BJ (cell line): ENCODE data around the gene GAS2L1. TPM values are rescaled to one million over a fixed set of nuclear protein-coding genes. Genes with fewer than 3 reads are reported as not detected.

ENCODE experiments used
- CTCF ChIA-PET: fragments of 350-600 bp; formaldehyde crosslinking; extraction: SDS; loops from one replicate; lab custom pipeline; 2021; ENCODE audit warnings: antibody characterized with exemption, inconsistent platforms; lab: Yijun Ruan, JAX
- POLR2A ChIA-PET: fragments of 300-600 bp; sonication (Branson Sonifier 250); formaldehyde crosslinking; extraction: SDS; loops from one replicate; lab custom pipeline; 2021; ENCODE audit warnings: antibody characterized with exemption; lab: Charles Lee
- DNase-seq: peaks from one replicate; pipeline ENCODE4 v3.0.0-alpha.2; 2011; ENCODE audit warnings: low read depth
- H3K27me3 ChIP-seq: 2 replicates; pipeline ENCODE4 v1.6.0; 2011; ENCODE audit warnings: low read length; ENCODE audit not compliant: control insufficient read depth, insufficient read depth
- H3K36me3 ChIP-seq: 2 replicates; pipeline ENCODE4 v1.5.1; 2011; ENCODE audit warnings: low read length; ENCODE audit not compliant: control insufficient read depth, insufficient read depth
- H3K4me3 ChIP-seq: 2 replicates; pipeline ENCODE4 v1.5.1; 2011; ENCODE audit warnings: low read depth, mild to moderate bottlenecking, control low read depth, low read length
- polyA plus RNA-seq: library from polyadenylated mRNA; depleted of rRNA; stranded (reverse); fragments of >200 nt; gene quantifications from 2 replicates; pipeline ENCODE4 v1.2.3, GENCODE V29; 2011
- TF ChIP-seq, protein P1 (sequence below): IDR thresholded peaks from 2 replicates; pipeline ENCODE4 v1.5.1; 2011; ENCODE audit warnings: low read depth, mild to moderate bottlenecking, control low read depth, inconsistent platforms, low read length, moderate library complexity; ENCODE audit not compliant: insufficient read depth

Gene GAS2L1
- polyA plus RNA-seq, 1 experiment, result 17.0 TPM

DNA sequence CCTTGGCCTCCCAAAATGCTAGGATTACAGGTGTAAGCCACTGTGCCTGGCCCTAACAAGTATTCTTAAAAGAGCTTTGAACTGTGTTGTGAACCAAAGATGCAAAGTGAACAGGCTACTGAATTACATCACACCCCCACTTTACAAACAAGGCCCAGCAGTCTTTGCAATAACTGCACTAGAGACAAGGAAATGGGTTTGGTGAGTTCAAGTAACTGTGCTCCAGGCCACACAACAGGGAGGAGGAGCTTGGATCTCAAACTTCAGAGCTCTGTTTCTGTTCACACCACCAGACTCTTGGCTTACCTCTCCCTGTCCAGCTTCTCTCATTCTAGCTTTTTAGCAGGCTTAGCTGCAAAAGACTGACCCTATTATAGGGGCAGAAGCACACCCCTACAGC is 39.5 kb downstream of the GAS2L1 start:
- H3K4me3 ChIP-seq, result no peak overlapping the region
- CTCF ChIA-PET, result interaction anchor here (6.5 kb wide), 1 partner anchor 13 kb away, joined by 32 read pairs; no protein-coding TSS in a partner anchor
- H3K27me3 ChIP-seq, result no peaks in the 10 kb centered on the region
- H3K36me3 ChIP-seq, result peaks cover 26% of the 10 kb centered on the region
- TF ChIP-seq, protein P1, sequence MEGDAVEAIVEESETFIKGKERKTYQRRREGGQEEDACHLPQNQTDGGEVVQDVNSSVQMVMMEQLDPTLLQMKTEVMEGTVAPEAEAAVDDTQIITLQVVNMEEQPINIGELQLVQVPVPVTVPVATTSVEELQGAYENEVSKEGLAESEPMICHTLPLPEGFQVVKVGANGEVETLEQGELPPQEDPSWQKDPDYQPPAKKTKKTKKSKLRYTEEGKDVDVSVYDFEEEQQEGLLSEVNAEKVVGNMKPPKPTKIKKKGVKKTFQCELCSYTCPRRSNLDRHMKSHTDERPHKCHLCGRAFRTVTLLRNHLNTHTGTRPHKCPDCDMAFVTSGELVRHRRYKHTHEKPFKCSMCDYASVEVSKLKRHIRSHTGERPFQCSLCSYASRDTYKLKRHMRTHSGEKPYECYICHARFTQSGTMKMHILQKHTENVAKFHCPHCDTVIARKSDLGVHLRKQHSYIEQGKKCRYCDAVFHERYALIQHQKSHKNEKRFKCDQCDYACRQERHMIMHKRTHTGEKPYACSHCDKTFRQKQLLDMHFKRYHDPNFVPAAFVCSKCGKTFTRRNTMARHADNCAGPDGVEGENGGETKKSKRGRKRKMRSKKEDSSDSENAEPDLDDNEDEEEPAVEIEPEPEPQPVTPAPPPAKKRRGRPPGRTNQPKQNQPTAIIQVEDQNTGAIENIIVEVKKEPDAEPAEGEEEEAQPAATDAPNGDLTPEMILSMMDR, result no peak
- POLR2A ChIA-PET, result no interaction called here
- no peak for DNase-seq

DNA sequence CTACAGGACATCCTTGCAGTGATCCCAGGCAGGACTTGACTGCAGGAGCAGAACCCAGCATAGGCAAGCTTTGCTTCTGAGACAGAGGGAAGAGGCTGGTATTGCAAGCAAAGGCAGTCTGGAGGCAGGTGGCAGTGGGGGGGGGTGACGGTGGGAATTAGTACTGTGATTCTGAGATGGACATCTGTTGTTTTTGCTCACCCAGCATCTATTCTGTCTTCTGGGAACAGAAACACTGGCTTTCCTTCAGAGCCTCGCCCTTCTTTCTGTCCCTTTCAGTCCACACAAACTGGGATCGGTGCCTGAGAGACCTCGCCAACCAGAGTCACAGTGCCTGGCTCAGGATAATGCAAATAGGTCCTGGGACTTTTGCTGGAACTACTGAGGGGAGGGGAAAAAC is 40.2 kb downstream of the GAS2L1 start:
- ChIA-PET POLR2A (no interaction called here), CTCF (interaction anchor here (6.5 kb wide), 1 partner anchor 13 kb away, joined by 32 read pairs; no protein-coding TSS in a partner anchor)
- no peak for DNase-seq
- TF ChIP-seq, protein P1, result no peak
- Histone ChIP-seq H3K4me3 (no peak overlapping the region), H3K27me3 (no peaks in the 10 kb centered on the region), H3K36me3 (peaks cover 18% of the 10 kb centered on the region)

DNA sequence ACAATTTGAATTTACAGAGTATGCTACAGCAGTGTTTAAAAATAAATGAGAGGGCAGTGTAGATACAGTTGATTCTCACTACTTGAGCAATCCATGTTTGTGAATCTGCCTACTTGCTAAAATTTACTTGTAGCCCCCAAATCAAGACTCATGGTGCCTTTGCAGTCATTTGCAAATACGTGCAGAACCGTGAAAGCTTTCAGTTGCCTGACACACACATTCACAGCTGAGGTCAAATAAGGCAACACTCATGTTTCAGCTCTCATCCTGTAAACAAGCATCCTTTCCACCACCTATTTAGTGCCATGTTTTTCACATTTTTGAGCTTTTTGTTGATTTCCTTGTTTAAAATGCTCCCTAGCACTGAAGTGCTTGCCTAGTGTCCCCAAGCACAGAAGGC is 41.6 kb downstream of the GAS2L1 start:
- CTCF ChIA-PET, result interaction anchor here (0.9 to 6.5 kb wide), 3 partner anchors 11 to 42 kb away, joined by 3 to 32 read pairs (median 3); partner anchors contain the start of gene GAS2L1
- Histone ChIP-seq H3K4me3 (no peak overlapping the region), H3K27me3 (no peaks in the 10 kb centered on the region), H3K36me3 (peaks cover 18% of the 10 kb centered on the region)
- TF ChIP-seq, protein P1, result no peak
- POLR2A ChIA-PET, result no interaction called here
- DNase-seq, result no peak

DNA sequence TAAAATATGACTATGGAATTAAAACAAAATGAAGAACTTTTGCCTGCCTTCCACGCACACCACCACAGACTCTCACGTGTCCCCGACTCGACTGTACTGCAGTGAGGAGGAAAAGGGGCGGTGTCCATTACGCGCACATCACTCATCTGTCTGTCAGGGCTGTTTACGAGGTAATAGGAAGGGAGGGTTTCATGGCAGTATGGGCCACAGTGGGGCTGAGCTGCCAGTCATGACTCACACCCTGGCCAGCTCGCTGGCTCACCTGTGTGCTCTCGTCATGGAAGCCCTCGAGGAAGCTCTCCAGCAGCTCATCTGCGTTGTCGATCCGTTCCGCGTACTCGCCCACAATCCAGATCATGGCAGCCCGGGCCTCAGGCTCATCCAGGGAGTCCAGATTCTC is 42.5 kb downstream of the GAS2L1 start:
- CTCF ChIA-PET, result interaction anchor here (1.5 to 6.5 kb wide), 2 partner anchors 10 to 43 kb away, joined by 3 to 32 read pairs; partner anchors contain the start of gene GAS2L1
- TF ChIP-seq, protein P1, result no peak
- DNase-seq, result no peak
- Histone ChIP-seq H3K27me3 (no peaks in the 10 kb centered on the region), H3K36me3 (peaks cover 21% of the 10 kb centered on the region), H3K4me3 (no peak overlapping the region)
- POLR2A ChIA-PET, result no interaction called here

DNA sequence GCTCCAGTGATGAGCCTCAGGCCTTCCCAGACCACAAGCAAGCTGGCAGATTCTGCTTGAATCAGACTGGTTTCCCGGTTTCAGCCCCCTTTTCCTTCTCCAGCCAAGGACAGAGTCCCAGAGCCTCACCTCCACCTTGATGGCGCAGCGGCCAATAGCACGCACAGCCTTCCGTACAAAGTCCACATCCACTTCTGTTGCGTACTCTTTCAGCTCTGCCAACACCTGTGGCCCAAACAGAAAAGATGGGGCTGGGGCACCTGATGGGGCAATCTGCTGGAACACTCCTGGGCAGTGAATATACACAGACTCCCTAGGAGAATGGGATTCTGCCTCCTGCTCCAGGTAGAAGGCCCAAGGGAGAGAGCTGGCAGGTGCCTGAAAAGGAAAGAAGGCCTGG is 44.6 kb downstream of the GAS2L1 start:
- no peak for DNase-seq
- CTCF ChIA-PET, result interaction anchor here (6.5 kb wide), 1 partner anchor 8 kb away, joined by 32 read pairs; no protein-coding TSS in a partner anchor
- Histone ChIP-seq H3K4me3 (no peak overlapping the region), H3K27me3 (no peaks in the 10 kb centered on the region), H3K36me3 (peaks cover 24% of the 10 kb centered on the region)
- POLR2A ChIA-PET, result no interaction called here
- TF ChIP-seq, protein P1, result no peak
